Cardiac fibroblast (primary cell): ENCODE data around the gene DYRK1B.
A peak's percentile ranks its signal among the peaks of the same experiment; 100 is the strongest.
"Not testable (repeated sequence)": the region's sequence is repeated elsewhere in the genome, so short reads cannot be mapped to it uniquely, and the experiment has no call there.

Experiments
- DNase-seq, 2 donors: peaks; one replicate each; pipeline versions ENCODE4 v3.0.0 to v3.0.0-alpha.2; 2010; ENCODE audit warnings: low read depth in 2 of 2
- H3K4me3 ChIP-seq, 2 donors: replicated peaks in 1 of 2; 1 replicate in 1 of 2; 2 replicates in 1 of 2; pipeline ENCODE4 v1.5.1; 2011; ENCODE audit warnings: low read depth in 2 of 2, low read length in 2 of 2, mild to moderate bottlenecking in 2 of 2, moderate library complexity in 1 of 2
- CTCF ChIP-seq: IDR thresholded peaks from one replicate; pipeline ENCODE4 v1.5.1; 2011; ENCODE audit warnings: low read depth, mild to moderate bottlenecking, low read length, inconsistent platforms

The DYRK1B gene

GRCh38 chr19:39817888-39818561 is 15.9 kb downstream of the DYRK1B start:
- TF ChIP-seq CTCF, result no peak
- H3K4me3 ChIP-seq, result no peak overlapping the region
- DNase-seq, result no peak

GRCh38 chr19:39816287-39817048 is 17.5 kb downstream of the DYRK1B start:
- TF ChIP-seq CTCF, result no peak
- DNase-seq, result no peak
- no peak overlapping the region for H3K4me3 ChIP-seq

GRCh38 chr19:39814595-39814994 is 19.4 kb downstream of the DYRK1B start:
- peak in 1 of 2 donors; percentile 20 for DNase-seq
- TF ChIP-seq CTCF, result no peak
- no peak overlapping the region for H3K4me3 ChIP-seq

- DNase-seq, H3K4me3 ChIP-seq: not testable (repeated sequence)
Observed at GRCh38 chr19:39814111-39814510, 19.9 kb downstream of the DYRK1B start.

- no peak for TF ChIP-seq CTCF
- DNase-seq, result no peak
- no peak overlapping the region for H3K4me3 ChIP-seq
Observed at GRCh38 chr19:39813264-39813993, 20.5 kb downstream of the DYRK1B start.

GRCh38 chr19:39811064-39811463 is 22.9 kb downstream of the DYRK1B start:
- no peak for TF ChIP-seq CTCF
- no peak overlapping the region for H3K4me3 ChIP-seq
- DNase-seq, result no peak

- H3K4me3 ChIP-seq, result no peak overlapping the region
- no peak for TF ChIP-seq CTCF
- no peak for DNase-seq
Observed at GRCh38 chr19:39810424-39810823, 23.5 kb downstream of the DYRK1B start.
